Stimulated activated naive B cell treated with anti-CD40 and anti-IgM and Interleukin-4, amounts not matched to agents 10 μg/mL and 1 μg/mL and 100 μg/mL, for 72 hours (primary cell): ENCODE measurements around the gene HGFAC.

ENCODE experiments used
- ATAC-seq, 2 donors: fragments of 150-1000 bp; cut with Tn5 transposase; replicated peaks; 2 replicates each; pipeline ENCODE4 v1.10.0; 2021; ENCODE audit warnings: moderate library complexity in 1 of 2
- DNase-seq: peaks from one replicate; pipeline ENCODE4 v3.0.0; 2021
- H3K27ac Mint-ChIP-seq: one replicate; pipeline ENCODE4 v1.8.0; 2022; ENCODE audit warnings: mild to moderate bottlenecking, mixed read lengths
- H3K27me3 Mint-ChIP-seq, 2 donors: one replicate each; pipeline ENCODE4 v1.8.0; 2022; ENCODE audit warnings: mixed read lengths in 2 of 2
- H3K36me3 Mint-ChIP-seq, 2 donors: one replicate each; pipeline ENCODE4 v1.8.0; 2022; ENCODE audit warnings: mixed read lengths in 2 of 2, mild to moderate bottlenecking in 1 of 2
- H3K4me1 Mint-ChIP-seq, 2 donors: one replicate each; pipeline ENCODE4 v1.8.0; 2022; ENCODE audit warnings: mixed read lengths in 2 of 2, mild to moderate bottlenecking in 1 of 2
- H3K4me3 Mint-ChIP-seq, 2 donors: one replicate each; pipeline ENCODE4 v1.8.0; 2022; ENCODE audit warnings: mild to moderate bottlenecking in 2 of 2, mixed read lengths in 2 of 2, moderate library complexity in 1 of 2
- H3K9me3 Mint-ChIP-seq, 2 donors: one replicate each; pipeline ENCODE4 v1.8.0; 2022; ENCODE audit warnings: mixed read lengths in 2 of 2, mild to moderate bottlenecking in 1 of 2

The HGFAC gene

GRCh38 chr4:3438847-3439180, 3.0 kb upstream of the HGFAC start:
- ATAC-seq (no peak), DNase-seq (no peak)
- no peak overlapping the region for H3K4me3 Mint-ChIP-seq
- H3K9me3 Mint-ChIP-seq: no peaks in the 10 kb centered on the region
- H3K36me3 Mint-ChIP-seq: no peaks in the 10 kb centered on the region
- H3K27ac Mint-ChIP-seq: no peak overlapping the region
- H3K4me1 Mint-ChIP-seq: peaks cover 0 to 1% of the 10 kb centered on the region in 2 donors
- no peaks in the 10 kb centered on the region for H3K27me3 Mint-ChIP-seq

DNA sequence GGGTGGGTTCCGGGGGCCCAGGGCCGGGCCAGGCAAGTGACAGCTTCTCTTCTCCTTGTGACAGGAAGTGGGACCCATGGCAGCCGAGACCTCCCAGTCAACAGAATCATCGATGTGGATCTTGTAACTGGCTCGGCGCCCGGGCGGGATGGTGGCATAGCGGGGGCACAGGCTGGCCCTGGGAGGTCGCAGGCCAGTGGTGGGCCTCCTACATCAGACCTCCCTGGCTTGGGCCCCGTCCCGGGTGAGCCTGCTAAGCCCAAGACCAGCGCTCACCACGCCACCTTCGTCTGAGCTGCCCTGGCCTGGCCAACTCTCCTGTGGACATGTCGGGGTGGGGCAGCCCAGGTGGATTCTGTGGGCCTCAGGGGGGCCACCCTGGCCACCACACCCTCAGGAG, 2.4 kb upstream of the HGFAC start:
- no peak overlapping the region for H3K4me3 Mint-ChIP-seq
- no peak overlapping the region for H3K27ac Mint-ChIP-seq
- DNase-seq: no peak
- no peaks in the 10 kb centered on the region for H3K36me3 Mint-ChIP-seq
- no peak for ATAC-seq
- peaks cover 0 to 1% of the 10 kb centered on the region in 2 donors for H3K4me1 Mint-ChIP-seq
- no peaks in the 10 kb centered on the region for H3K27me3 Mint-ChIP-seq
- no peaks in the 10 kb centered on the region for H3K9me3 Mint-ChIP-seq

DNA sequence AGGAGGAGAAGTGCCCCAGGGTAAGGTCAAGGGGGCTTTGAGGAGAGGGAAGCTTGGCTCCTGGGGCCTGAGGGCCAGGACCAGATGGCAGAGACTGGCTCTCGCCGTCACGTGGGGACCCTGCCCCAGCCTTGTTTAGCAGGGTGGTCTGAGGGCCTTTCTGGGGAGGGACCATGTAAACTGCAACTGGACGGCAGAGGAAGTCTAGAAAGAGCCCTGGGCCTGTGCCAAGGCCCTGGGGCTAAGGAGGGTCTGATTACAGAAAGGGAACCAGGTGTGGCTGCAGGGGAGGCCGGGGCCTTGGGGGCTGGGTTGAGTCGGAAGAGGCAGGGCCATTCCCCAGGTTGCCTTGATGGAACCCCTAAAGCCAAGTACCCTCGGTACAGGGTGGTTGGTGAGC, 1.8 kb upstream of the HGFAC start:
- Mint-ChIP-seq H3K9me3 (no peaks in the 10 kb centered on the region), H3K4me3 (no peak overlapping the region), H3K36me3 (no peaks in the 10 kb centered on the region), H3K27ac (no peak overlapping the region), H3K4me1 (peaks cover 0 to 1% of the 10 kb centered on the region in 2 donors), H3K27me3 (no peaks in the 10 kb centered on the region)
- no peak for DNase-seq
- no peak for ATAC-seq

GRCh38 chr4:3440979-3441500, 728 bp upstream of the HGFAC start:
- no peak overlapping the region for H3K27ac Mint-ChIP-seq
- H3K27me3 Mint-ChIP-seq: no peaks in the 10 kb centered on the region
- no peaks in the 10 kb centered on the region for H3K36me3 Mint-ChIP-seq
- DNase-seq (no peak), ATAC-seq (no peak)
- H3K4me3 Mint-ChIP-seq: no peak overlapping the region
- no peaks in the 10 kb centered on the region for H3K9me3 Mint-ChIP-seq
- H3K4me1 Mint-ChIP-seq: peaks cover 0 to 1% of the 10 kb centered on the region in 2 donors

- no peaks in the 10 kb centered on the region for H3K36me3 Mint-ChIP-seq
- no peaks in the 10 kb centered on the region for H3K9me3 Mint-ChIP-seq
- DNase-seq: no peak
- H3K4me1 Mint-ChIP-seq: peaks cover 0 to 1% of the 10 kb centered on the region in 2 donors
- H3K27me3 Mint-ChIP-seq: no peaks in the 10 kb centered on the region
- H3K4me3 Mint-ChIP-seq: no peak overlapping the region
- no peak overlapping the region for H3K27ac Mint-ChIP-seq
- no peak for ATAC-seq
Measured at GRCh38 chr4:3442460-3442958, 741 bp downstream of the HGFAC start.

DNA sequence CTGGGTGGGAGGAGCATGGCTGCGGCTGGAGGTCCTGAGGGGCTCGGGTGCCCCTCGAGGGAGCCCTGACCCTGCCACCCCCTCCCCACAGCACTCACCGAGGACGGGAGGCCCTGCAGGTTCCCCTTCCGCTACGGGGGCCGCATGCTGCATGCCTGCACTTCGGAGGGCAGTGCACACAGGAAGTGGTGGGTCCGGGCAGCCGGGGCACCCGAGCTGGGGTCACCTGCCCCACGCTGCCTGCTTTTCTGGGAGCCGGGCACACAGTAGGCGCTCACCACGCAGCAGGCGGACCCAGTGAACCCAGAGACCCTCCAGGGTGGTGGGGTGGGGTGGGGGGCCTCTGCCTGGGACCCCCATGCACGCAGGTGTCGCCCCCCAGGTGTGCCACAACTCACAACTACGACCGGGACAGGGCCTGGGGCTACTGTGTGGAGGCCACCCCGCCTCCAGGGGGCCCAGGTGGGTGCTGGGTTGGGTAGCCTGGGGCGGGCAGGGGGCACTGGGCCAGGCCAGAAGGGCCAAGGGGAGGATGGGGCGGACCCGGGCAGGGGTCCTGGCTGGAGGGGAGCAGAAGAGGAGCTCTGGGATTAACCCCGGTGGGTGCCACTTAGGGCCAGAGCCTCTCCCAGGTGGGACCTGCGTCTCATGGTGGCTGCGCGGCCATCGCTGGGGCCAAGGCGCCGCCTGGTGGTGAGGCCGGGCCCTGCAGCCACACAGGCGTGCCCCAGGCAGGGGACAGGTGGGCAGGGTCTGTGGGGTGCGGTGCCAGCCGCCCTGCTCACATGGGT, 1.4 kb downstream of the HGFAC start:
- DNase-seq (peak; percentile 61), ATAC-seq (peak; percentile 91 to 94)
- no peak overlapping the region for H3K4me3 Mint-ChIP-seq
- no peaks in the 10 kb centered on the region for H3K27me3 Mint-ChIP-seq
- H3K4me1 Mint-ChIP-seq: peaks cover 0 to 1% of the 10 kb centered on the region in 2 donors
- no peaks in the 10 kb centered on the region for H3K9me3 Mint-ChIP-seq
- no peak overlapping the region for H3K27ac Mint-ChIP-seq
- no peaks in the 10 kb centered on the region for H3K36me3 Mint-ChIP-seq

GRCh38 chr4:3443750-3444309, 2.1 kb downstream of the HGFAC start:
- Mint-ChIP-seq H3K27me3 (peaks cover 0 to 5% of the 10 kb centered on the region in 2 donors), H3K9me3 (no peaks in the 10 kb centered on the region), H3K36me3 (no peaks in the 10 kb centered on the region), H3K4me3 (no peak overlapping the region), H3K4me1 (peaks cover 0 to 5% of the 10 kb centered on the region in 2 donors), H3K27ac (no peak overlapping the region)
- ATAC-seq (peak in 1 of 2 donors; percentile 4), DNase-seq (no peak)

GRCh38 chr4:3444351-3445110, 2.8 kb downstream of the HGFAC start:
- ATAC-seq: no peak
- H3K4me3 Mint-ChIP-seq: no peak overlapping the region
- peaks cover 3 to 6% of the 10 kb centered on the region in 2 donors for H3K27me3 Mint-ChIP-seq
- no peaks in the 10 kb centered on the region for H3K36me3 Mint-ChIP-seq
- no peak overlapping the region for H3K27ac Mint-ChIP-seq
- DNase-seq: no peak
- peaks cover 2 to 5% of the 10 kb centered on the region in 2 donors for H3K4me1 Mint-ChIP-seq
- H3K9me3 Mint-ChIP-seq: no peaks in the 10 kb centered on the region

- peaks cover 5% of the 10 kb centered on the region in 2 donors for H3K4me1 Mint-ChIP-seq
- DNase-seq (no peak), ATAC-seq (no peak)
- H3K36me3 Mint-ChIP-seq: no peaks in the 10 kb centered on the region
- no peaks in the 10 kb centered on the region for H3K9me3 Mint-ChIP-seq
- no peak overlapping the region for H3K27ac Mint-ChIP-seq
- H3K27me3 Mint-ChIP-seq: peaks cover 5 to 6% of the 10 kb centered on the region in 2 donors
- H3K4me3 Mint-ChIP-seq: no peak overlapping the region
Measured at GRCh38 chr4:3445111-3445820, 3.5 kb downstream of the HGFAC start.

DNA sequence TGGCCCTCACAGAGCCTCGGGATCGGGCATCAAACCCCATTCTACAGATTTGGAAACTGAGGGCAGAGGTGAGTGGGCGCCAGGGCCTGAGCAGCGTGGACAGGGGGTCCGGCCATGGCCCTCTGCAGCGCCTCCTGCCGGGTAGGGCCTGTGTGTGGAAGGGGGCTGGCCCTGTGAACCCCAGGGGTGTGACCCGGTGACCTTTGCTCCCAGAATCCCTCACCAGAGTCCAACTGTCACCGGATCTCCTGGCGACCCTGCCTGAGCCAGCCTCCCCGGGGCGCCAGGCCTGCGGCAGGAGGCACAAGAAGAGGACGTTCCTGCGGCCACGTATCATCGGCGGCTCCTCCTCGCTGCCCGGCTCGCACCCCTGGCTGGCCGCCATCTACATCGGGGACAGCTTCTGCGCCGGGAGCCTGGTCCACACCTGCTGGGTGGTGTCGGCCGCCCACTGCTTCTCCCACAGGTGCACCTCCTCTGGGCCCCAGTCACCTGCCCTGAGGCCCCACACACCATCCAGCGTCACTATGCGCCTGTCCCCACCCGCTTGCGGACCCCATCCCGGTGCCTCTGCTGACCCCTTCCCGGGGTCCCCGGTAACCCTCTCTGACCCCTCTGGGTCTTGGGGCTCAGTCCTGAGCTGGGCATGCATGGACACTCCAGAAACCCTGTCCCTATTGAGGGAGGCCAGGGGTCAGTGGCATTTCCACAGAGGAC, 4.2 kb downstream of the HGFAC start:
- Mint-ChIP-seq H3K36me3 (no peaks in the 10 kb centered on the region), H3K27ac (no peak overlapping the region), H3K4me3 (no peak overlapping the region), H3K27me3 (peaks cover 5 to 6% of the 10 kb centered on the region in 2 donors), H3K9me3 (no peaks in the 10 kb centered on the region), H3K4me1 (peaks cover 5% of the 10 kb centered on the region in 2 donors)
- ATAC-seq (no peak), DNase-seq (no peak)

- peaks cover 5% of the 10 kb centered on the region in 2 donors for H3K4me1 Mint-ChIP-seq
- no peak overlapping the region for H3K4me3 Mint-ChIP-seq
Measured at GRCh38 chr4:3446631-3447320, 5.0 kb downstream of the HGFAC start.

GRCh38 chr4:3447431-3448395, 5.9 kb downstream of the HGFAC start:
- no peaks in the 10 kb centered on the region for H3K9me3 Mint-ChIP-seq
- DNase-seq (no peak), ATAC-seq (no peak)
- H3K4me3 Mint-ChIP-seq: no peak overlapping the region
- H3K27ac Mint-ChIP-seq: no peak overlapping the region
- H3K27me3 Mint-ChIP-seq: peaks cover 5 to 6% of the 10 kb centered on the region in 2 donors
- no peaks in the 10 kb centered on the region for H3K36me3 Mint-ChIP-seq
- peaks cover 5% of the 10 kb centered on the region in 2 donors for H3K4me1 Mint-ChIP-seq

More at GRCh38 chr4:3446631-3447320, 5.0 kb downstream of the HGFAC start:
- ATAC-seq (no peak), DNase-seq (no peak)
- Mint-ChIP-seq H3K27me3 (peaks cover 5 to 6% of the 10 kb centered on the region in 2 donors), H3K36me3 (no peaks in the 10 kb centered on the region), H3K9me3 (no peaks in the 10 kb centered on the region), H3K27ac (no peak overlapping the region)
